Epithelial cell of proximal tubule (primary cell): ENCODE data around the gene TESK1. TPM values are rescaled to one million over a fixed set of nuclear protein-coding genes. Genes with fewer than 3 reads are reported as not detected.

Experiments used
- DNase-seq: peaks from one replicate; pipeline ENCODE4 v3.0.0-alpha.2; 2011; ENCODE audit warnings: low read depth
- H3K4me3 ChIP-seq: 2 replicates; pipeline ENCODE4 v1.5.1; 2011; ENCODE audit warnings: low read depth, mild to moderate bottlenecking, low read length
- total RNA-seq: library from RNA; depleted of rRNA; stranded (reverse); fragments of >200 nt; gene quantifications from 2 replicates; pipeline ENCODE4 v1.2.3, GENCODE V29; 2015
- TF ChIP-seq, protein P1 (sequence below): conservative IDR thresholded peaks from 2 replicates; pipeline ENCODE4 v1.5.1; 2012; ENCODE audit warnings: low read depth, mild to moderate bottlenecking, low read length

The TESK1 gene
- total RNA-seq, 1 donor from 2014 or later: 23.5 TPM

DNA sequence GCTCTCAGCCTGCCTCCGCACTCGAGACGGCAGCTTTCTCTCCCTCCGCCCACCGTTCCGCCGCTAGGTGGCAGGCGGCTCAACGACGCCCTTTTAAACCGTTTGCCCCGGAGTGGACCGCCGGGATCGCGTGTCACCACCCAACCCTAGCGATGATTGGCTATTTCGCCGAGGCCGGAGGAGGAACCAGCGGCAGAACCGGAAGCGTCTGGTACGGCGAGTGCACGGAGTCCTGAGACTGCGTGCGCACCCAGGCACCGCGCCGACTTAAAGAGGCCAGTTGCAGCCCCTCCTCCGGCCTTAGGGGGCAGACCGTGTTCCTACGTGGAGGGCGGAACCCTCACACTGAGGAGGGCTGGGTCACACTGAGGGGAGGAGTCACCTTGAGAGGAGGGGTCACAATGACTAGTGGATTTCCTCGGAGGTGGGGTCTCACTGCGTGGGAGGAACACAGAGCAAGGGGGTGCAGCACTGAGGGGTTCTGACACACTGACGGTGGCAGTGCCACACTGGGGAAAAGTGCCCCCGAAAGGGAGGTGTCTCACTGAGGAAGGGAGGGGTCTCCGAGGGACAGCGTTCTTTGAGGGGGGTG is 980 bp upstream of the TESK1 start:
- peak; percentile 87 for DNase-seq
- TF ChIP-seq, protein P1, sequence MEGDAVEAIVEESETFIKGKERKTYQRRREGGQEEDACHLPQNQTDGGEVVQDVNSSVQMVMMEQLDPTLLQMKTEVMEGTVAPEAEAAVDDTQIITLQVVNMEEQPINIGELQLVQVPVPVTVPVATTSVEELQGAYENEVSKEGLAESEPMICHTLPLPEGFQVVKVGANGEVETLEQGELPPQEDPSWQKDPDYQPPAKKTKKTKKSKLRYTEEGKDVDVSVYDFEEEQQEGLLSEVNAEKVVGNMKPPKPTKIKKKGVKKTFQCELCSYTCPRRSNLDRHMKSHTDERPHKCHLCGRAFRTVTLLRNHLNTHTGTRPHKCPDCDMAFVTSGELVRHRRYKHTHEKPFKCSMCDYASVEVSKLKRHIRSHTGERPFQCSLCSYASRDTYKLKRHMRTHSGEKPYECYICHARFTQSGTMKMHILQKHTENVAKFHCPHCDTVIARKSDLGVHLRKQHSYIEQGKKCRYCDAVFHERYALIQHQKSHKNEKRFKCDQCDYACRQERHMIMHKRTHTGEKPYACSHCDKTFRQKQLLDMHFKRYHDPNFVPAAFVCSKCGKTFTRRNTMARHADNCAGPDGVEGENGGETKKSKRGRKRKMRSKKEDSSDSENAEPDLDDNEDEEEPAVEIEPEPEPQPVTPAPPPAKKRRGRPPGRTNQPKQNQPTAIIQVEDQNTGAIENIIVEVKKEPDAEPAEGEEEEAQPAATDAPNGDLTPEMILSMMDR: peak; percentile 88
- H3K4me3 ChIP-seq: peak overlapping the region; percentile 85

DNA sequence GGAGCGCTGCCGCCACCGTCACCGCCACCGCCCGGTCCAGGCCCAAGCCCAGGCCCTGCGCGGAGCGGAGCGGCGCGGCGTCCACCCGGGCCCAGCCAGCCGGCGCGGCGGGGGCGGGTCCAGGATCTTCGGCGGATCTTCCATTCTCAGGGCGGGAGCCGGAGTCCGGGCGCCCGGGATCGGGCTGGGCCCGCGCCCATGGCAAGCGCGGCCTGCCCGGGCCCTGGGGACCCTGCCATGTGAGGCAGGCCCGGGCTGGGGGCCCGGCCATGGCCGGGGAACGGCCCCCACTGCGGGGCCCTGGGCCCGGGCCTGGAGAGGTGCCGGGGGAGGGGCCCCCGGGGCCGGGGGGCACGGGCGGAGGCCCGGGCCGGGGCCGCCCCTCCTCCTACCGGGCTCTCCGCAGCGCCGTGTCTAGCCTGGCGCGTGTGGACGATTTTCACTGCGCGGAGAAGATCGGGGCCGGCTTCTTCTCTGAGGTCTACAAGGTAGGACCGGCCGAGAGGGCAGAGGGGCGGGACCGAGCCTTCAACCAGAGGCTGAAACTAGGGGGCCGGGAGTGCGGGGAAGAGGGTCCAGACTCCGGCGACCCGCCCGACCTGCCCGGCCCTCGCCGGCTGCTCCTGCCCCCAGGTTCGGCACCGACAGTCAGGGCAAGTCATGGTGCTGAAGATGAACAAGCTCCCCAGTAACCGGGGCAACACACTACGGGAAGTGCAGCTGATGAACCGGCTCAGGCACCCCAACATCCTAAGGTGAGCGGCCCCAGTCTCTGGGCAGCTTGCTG is 482 bp downstream of the TESK1 start:
- peak overlapping the region; percentile 85 for H3K4me3 ChIP-seq
- DNase-seq: no peak
- TF ChIP-seq, protein P1: no peak

DNA sequence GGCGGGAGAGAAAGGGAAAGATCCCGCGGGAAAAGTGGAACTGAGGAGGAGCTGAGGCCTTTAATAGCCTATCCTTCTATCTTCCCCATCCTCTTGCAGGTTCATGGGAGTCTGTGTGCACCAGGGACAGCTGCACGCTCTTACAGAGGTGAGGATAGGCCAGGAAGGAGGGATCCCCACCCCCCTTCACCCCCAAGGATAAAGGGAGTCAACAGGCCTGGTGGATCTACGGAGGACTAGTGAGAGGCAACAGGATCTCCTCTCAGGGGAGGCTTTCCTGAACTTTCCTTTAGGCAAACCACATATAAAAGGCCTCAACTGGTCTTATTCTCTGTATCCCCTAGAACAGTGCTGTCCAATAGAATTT is 1.1 kb downstream of the TESK1 start:
- peak overlapping the region; percentile 85 for H3K4me3 ChIP-seq
- TF ChIP-seq, protein P1: no peak
- DNase-seq: no peak

GRCh38 chr9:35606726-35607125 is 1.7 kb downstream of the TESK1 start:
- H3K4me3 ChIP-seq: no peak overlapping the region
- DNase-seq: no peak
- TF ChIP-seq, protein P1: no peak

DNA sequence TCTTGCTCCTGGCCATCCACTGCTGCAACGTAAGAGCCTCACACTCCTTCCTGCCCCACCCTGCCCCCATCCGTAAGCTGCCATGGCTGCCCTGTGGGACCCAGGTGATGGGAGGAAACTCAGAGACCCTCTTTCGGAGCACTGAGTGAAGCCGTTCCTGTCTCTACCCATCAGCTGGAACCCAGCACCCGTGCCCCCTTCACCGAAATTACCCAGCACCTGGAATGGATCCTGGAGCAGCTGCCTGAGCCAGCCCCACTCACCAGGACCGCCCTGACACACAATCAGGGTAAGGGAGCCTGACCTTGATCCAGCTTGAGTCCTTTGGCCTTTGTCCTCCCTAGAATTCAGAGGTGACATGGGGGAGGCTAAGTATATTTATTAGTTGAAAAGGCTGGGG is 3.2 kb downstream of the TESK1 start:
- TF ChIP-seq, protein P1: no peak
- H3K4me3 ChIP-seq: no peak overlapping the region
- no peak for DNase-seq

DNA sequence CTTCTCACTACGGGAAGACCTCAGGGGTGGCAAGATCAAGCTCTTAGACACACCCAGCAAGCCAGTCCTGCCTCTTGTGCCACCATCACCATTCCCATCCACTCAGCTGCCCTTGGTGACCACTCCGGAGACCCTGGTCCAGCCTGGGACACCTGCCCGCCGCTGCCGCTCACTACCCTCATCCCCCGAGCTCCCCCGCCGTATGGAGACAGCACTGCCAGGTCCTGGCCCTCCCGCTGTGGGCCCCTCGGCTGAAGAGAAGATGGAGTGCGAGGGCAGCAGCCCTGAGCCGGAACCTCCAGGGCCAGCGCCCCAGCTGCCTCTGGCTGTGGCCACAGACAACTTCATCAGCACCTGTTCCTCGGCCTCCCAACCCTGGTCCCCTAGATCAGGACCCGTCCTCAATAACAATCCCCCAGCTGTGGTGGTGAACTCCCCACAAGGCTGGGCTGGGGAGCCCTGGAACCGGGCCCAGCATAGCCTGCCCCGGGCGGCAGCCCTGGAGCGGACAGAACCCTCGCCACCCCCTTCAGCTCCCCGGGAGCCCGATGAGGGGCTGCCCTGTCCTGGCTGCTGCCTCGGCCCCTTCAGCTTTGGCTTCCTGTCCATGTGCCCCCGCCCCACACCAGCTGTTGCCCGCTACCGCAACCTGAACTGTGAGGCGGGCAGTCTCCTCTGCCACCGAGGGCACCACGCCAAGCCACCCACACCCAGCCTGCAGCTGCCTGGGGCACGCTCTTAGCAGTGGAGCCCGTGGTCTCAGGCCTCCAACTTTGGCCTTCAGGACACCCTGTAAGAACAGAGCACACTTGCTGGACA is 4.1 kb downstream of the TESK1 start:
- DNase-seq: no peak
- no peak overlapping the region for H3K4me3 ChIP-seq
- TF ChIP-seq, protein P1: no peak
